Epithelial cell of prostate (primary cell): ENCODE results near the gene RERE.
A peak's percentile ranks its signal among the peaks of the same experiment; 100 is the strongest.

Source experiments
- DNase-seq: peaks from one replicate; pipeline ENCODE4 v3.0.0-alpha.2; 2011; ENCODE audit warnings: low read depth, low spot score
- H3K27ac ChIP-seq: fragments of 450-650 bp; 2 replicates; pipeline ENCODE4 v1.5.1; 2017; ENCODE audit warnings: mild to moderate bottlenecking

RERE gene

DNA sequence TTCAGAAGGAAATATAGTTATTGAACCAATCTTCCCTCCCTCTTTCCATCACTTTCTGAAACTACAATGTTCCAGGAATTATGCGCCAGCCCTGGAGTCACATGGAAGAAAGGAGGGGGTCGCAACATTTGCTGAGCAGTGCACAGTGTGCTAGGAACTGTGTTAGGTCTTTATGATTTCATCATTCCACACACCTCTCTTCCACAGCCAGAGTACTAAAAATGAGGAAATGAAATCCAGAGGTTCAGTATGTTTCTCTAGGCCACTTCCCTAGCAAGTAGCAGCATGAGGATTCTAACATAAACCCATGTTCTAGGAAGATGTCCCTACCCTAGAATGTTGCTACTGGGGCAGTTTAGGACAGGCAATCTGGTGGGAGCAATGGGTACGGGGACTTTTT is 341.4 kb downstream of the RERE start:
- no peak overlapping the region for H3K27ac ChIP-seq
- DNase-seq, result no peak

DNA sequence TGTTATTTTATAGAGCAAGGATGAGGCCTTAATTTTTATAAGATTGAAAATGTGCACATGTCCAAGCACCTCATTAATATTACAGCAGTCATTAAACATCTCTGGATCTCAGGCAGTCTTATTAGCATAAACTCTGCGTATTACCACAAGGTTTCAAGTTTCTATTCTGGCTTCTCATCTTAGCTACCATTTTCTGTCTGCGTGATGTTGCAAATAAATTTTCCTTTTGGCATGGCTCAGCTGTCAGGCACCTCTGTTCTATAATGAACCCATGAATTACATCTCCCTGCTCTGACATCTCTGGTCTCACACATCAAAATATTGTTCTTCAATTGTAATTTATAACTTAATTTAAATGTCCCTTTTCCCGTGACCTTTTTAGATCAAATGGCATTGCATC is 343.1 kb downstream of the RERE start:
- H3K27ac ChIP-seq, result no peak overlapping the region
- no peak for DNase-seq

DNA sequence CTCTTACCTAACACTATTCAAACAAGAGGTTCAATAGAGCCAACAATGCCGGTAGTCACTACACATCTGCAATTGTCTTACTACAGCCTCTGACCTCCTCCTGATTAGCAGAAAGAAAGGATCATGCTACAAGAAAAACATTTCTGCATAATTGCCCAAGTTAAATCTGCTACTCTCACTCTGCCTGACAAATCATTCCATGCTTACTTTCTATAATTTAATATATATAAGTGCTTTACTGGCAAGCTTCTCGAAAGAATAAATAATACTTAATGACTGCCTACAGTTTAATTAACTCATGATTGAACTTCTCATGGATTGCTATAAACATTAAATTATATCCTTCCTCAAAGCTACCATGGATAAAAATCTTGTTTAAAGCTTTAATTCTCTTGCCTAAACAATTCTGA is 343.5 kb downstream of the RERE start:
- no peak for DNase-seq
- H3K27ac ChIP-seq, result no peak overlapping the region

DNA sequence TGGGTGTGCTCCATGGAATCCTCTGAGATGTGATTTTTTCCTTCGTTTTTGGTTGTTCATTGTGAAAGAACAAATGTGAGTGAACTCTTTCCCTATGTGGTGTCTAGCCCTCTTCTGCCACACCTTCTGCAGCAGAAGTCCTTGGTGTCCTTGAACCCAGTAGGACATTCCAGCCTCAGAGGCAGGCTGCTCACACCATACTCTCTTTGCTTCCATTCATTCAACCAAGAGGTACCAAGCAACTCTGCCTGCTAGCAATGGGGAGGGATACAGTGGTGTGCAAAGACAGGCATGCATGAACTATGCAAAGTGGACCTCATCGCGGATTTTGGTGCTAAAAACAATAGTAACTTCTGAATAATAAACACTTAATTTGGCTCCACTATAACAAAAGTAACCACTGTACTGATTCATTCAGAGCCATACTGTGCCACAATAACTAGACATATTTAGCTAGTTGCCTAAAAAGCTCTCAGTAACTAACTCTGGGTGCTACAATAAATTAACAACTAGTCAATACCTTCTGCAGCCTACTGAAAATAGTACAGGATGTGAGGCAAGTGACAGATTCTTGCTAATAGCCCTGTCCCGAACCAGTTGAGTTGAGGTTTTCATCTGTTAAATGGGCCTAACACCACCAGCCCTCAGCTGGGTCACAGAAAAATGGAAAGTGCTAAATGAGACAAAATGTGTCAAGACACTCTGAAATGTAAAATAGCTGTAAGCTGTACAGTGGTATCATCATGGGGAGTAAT is 344.1 kb downstream of the RERE start:
- no peak overlapping the region for H3K27ac ChIP-seq
- no peak for DNase-seq

DNA sequence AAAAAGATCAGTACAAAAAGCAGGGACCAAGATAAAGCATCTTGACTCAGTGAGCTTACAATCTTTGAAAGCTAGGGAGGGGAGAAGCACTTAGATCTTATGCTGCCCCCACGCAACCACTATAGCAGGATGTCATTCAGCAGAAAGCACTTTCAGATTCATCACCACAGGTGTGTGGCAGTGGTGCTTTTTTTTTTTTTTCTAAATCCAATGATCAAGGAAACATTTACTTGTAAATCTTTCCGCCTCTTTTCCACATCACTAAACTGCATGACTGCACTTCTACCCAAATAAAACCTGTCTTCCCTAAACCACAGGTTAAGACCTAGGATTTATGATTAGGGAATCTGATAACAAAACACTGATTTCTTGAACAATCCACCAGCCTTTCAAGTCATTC is 344.8 kb downstream of the RERE start:
- DNase-seq, result no peak
- no peak overlapping the region for H3K27ac ChIP-seq

DNA sequence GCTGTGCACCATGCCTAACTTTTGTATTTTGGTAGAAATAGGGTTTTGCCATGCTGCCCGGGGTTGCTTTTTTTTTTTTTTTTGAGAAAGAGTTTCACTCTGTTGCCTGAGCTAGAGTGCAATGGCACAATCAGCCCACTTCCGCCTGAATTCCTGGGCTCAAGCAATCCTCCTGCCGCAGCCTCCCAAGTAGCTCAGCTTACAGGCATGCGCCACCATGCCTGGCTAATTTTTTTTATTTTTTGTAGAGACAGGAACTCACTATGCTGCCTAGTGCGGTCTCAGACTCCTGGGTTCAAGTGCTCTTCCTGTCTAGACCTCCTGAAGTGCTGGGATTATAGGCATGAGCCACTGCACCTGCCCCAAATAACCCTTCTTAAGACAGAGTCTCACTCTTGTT is 346.0 kb downstream of the RERE start:
- H3K27ac ChIP-seq, result no peak overlapping the region
- DNase-seq, result no peak

DNA sequence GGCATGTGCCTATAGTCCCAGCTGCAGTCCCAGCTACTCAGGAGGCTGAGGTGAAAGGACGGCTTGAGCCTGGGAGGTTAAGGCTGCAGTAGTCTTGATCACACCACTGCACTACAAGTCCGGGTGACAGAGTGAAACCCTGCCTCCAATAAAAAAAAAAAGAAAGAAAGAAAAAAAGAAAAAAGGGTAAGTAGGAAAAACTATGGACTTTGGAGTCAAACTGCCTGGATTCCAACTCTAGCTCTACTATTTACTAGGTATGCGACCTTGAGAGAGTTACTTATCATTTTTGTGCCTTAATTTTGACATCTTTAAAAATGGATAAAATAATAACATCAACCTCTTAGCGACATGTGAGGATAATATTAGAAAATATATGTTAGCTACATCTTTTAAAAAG is 348.7 kb downstream of the RERE start:
- no peak for DNase-seq
- H3K27ac ChIP-seq, result no peak overlapping the region

DNA sequence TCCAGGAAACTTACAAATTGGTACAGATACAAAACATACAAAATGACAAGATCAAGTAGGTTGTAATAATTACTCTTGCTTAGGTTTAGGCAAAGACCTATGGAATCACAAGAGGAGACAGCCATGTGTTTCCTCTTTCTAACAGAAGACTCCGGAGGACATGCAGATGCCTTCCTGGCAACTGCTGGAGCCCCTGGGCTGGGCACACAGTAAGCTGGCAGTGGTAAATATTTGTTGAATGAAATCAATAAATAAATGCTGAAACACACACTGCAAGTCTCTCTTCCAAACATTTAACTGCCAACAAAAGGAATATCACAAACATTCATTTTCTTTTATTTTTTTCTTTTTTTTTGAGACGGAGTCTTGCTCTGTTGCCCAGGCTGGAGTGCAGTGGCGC is 350.1 kb downstream of the RERE start:
- H3K27ac ChIP-seq, result no peak overlapping the region
- no peak for DNase-seq

DNA sequence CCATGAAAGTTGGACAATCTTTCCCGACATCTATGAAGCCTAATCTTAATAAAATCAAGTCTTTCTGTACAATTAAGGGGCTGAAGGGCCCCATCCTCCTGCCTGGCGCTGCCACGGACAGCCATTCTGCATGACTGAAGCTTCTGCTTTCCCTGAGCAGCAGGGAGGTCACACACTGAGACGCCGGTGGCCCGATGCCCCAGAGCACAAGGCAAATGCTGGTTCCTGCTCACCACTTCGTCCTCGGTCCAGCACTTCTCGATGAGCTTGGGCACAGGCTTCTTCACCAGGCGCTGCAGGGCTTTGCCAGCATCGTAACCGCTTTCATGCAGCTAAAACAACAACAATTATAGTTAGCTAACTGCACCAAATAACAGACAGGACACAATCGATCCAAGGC is 351.7 kb downstream of the RERE start:
- no peak overlapping the region for H3K27ac ChIP-seq

DNA sequence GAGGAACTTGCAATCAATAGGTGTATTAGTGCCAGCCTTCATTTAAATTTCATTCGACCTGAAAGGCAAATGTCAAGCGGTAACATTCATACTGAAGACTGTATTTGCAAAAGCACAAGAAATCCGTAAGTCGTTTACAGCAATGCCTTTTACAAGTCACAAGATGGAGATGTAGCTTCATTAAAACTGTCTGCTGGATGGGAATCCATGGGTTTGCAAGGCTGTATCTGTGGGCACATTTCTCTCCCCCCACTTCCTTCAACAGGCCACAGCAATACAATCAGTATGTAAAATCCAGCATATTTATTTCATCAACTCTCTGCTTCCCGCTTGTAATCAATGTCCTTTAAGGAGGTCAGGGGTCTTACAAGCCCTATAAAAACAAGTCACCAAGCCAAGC is 352.4 kb downstream of the RERE start:
- no peak overlapping the region for H3K27ac ChIP-seq
- DNase-seq, result no peak

More for the DNA sequence above, 351.7 kb downstream of the RERE start:
- no peak for DNase-seq

DNA sequence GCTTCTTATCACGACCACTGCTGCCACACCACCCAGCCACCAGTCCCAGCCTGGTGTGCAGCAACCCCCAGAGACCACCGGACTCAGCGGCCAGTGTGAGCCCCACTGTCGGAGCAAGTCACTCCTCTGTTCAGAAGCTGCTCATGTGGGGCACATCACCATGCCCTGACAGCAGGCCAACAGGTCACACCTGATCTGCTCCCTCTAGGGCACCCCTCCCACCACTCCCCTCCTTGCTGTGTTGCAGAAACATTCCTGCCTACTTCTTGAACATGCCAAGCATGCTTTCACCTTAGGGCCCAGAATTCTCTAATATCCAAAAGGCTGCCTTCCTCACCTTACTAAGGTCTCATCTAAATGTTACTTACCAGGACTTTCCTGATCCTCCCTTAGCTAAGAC is 353.1 kb downstream of the RERE start:
- H3K27ac ChIP-seq, result no peak overlapping the region

DNA sequence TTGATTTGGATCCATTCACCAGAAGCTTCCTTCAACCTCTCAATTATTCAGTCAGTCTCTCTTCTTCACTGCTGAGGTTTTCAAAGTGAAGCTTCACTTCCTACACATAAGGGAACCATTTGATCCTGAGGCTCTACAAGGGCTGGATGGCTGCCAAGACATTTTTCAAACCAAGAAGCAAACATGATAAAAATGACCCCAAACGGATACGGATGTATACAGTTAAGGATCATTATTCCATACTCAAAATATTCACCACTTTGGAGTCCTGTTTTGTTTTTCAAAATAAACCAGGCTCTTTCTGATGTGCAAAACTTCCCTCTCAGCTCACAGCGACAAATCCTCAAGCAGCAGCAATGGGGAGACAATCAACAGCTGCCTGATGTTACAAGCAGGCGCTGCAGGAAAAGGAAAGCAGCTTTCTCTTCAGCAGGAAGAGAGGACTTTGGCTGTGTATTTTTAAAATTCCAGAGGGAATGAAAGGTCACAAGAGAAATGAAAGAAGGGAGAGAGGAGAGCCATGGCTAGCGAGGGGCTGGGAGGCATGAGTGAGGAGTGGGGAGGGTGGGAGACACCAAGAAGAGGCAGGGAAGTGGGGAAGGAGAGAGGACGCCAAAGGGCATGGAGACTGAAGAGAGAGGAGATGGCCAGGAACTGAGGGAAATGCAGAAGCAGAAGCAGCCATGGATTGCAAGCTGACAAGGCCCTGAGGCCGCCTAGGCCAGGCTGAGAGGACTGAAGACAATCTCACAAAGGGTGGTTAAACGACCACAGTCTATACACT is 354.1 kb downstream of the RERE start:
- DNase-seq, result no peak
- H3K27ac ChIP-seq, result no peak overlapping the region

More for the DNA sequence above, 353.1 kb downstream of the RERE start:
- DNase-seq, result no peak

DNA sequence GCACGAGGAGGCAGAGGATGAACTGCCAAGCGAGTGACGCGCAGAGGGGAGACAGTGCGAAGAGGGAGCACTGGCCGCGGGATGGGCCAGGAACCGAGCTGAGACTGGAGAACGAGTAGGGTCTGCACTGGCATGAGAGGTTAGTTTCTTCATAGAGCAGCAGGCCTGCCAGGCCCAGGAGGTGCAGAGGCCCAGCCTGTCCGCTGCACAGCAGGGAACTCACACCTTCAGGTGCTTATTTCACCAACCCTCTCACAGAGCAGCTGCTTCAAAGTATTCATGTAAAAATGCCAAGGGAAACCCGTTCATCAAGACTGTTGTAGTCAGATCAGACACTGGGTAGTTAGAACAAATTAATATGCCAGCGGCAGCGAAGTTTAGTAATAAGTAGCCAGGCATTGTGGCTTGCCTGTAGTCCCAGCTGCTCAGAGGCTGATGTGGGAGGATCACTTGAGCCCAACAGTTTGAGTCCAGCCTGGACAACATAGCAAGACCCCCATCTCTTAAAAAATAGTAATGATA is 355.0 kb downstream of the RERE start:
- no peak overlapping the region for H3K27ac ChIP-seq
- DNase-seq, result no peak

DNA sequence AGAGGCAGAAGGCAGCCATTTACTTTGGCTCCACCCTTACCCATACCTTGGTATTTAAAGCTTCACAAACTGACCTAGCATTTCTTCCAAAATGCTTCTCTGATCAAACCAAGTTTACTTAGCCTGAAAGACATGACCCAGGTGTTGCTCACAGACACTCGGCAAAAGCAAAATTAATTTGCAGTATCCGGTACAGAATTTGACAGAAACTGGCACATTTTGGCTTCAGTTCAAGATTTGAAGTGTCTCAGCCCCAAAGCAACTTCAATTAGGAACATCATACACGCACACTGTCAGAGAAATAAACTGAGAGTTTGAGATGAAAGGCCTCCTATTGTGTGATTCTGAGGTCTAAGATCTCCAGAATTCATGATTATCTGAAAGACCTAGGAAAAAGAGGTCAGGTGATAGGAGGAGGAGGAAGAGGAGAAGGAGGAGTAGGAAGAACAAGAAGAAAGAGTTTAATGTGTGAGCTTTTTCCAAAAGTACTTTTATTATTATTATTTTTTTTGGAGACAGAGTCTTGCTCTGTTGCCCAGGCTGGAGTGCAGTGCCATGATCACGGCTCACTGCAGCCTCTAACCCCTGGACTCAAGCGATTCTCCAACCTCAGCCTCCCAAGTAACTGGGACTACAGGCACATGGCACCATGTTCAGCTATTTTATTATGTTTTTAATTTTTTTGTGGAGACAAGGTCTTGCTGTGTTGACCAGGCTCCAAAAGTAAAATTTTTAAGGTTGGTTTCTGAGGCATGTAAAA is 355.9 kb downstream of the RERE start:
- DNase-seq, result no peak
- H3K27ac ChIP-seq, result no peak overlapping the region

DNA sequence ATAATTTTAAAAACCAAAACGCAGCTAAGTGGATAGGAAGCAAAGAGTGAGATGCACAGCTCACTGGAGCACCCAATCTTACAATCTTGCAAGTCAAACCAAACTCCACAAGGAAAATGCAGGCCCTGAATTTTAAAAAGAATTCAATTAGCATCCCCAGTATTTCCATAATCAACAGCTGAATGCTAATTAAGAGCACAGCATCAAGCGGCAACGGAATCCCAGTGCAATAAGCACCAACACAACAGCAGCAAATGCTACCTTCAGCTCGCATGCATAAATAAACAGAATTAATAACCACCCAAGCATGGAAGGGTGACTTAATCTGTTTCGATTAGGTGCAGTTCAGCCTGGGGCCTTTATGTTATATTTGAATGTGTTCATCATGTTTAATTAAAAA is 356.7 kb downstream of the RERE start:
- H3K27ac ChIP-seq, result no peak overlapping the region
- DNase-seq, result no peak

DNA sequence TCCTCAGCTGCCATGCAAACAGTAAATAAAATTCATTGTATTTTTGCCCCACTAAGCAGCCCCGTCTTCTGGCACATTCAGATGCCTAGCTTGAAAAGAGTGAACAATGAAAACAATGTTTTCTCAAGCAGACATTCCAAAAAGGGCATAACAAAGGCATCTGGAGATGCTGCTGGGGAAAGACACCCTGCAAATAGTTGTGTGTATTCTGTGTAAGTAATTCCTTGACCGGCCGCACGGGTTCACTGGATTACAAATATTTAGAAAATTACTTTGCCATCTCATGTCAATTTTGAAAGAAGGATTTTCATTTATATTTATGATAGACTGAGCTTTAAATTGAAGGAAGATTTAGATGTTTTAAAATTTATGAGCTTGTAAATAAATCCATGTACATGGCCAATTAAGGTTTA is 357.3 kb downstream of the RERE start:
- H3K27ac ChIP-seq, result no peak overlapping the region
- no peak for DNase-seq

DNA sequence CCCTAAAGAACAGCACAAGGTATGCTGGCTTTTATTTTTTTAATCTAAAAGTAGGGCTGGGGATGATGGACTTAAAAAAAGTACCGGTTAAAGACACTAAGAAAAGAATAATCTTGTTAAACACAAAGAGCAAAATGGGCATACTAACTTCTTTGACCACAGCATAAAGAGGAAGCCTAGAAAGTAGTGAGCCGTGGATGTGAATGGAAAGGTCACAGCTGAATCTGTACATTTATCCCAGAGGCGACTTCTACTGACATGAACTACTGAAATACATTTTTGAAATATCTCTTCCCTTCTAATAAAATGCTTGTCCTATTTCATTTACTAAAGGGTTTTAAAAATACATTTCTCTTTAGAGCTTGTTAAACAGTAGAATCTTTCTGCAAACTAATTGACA is 358.8 kb downstream of the RERE start:
- no peak for DNase-seq
- H3K27ac ChIP-seq, result no peak overlapping the region

DNA sequence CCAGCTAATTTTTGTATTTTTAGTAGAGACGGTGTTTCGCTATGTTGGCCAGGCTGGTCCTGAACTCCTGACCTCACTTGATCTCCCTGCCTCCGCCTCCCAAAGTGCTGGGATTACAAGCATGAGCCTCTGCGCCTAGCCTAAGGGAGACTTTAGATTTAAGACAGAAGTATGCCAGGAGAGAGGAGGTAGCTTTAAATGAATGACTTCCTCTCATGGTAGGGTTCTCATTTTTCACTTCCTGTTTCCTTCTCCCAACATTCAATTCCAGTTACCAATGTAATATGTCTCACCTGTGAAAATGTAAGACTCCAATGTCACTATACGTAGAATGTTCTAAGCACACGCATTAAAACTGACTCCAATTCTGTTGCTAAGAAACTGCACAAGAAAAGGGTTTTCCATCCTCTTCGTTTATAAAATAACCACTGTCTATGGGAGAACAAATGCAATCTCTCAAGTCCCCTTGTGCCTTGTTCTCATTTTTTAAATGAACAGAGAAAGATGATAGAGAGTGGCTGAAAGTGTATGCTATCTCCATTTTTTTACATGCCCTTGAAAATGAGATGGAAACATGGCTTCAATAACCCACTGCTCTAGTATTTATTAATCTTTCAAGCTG is 359.6 kb downstream of the RERE start:
- H3K27ac ChIP-seq, result no peak overlapping the region
- no peak for DNase-seq

DNA sequence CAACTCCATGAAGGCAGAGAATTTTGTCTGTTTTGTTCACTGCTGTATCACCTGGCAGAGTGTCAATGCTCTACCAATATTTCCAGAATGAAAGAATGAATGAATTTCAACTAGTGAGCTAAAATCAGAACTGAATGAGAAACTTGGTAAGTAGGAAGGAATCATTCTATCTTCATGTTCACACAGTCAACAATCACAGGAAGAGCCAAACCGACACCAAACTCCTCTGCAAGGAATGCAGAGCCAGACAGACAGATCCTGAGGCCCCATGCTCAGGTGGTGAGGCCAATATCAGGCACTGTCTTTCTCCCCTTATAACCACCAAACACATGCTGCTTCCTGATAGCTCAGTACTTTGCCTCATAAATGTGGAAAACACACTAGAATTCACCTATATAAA is 360.4 kb downstream of the RERE start:
- DNase-seq, result no peak
- peak overlapping the region; percentile 23 for H3K27ac ChIP-seq

DNA sequence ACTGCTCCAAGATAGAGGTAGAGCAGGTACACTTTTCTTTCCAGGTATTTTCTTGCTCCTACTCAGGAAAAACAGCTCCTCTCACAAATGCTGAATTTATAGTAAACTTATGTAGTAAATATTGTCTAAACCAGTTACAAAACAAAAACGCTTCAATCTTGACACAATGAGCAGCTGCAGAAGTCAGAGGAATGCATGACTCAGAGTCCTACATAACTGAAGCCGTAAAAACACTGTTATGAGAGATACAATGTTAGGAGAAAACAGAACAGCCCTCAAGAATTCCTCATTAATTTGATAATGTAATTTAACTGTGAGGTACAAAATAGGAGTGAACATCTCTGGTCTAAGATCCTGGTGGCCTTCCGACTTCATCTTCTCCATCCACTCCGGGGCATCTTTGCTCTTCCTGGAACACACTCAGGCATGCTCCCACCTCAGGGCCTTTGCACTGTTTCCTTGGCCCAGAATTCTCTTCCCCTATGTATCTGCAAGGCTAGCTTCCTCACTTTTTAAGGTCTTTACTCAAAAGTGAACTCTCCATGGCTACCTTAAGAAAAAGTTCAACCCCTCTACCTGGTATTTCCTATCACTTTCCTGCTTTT is 361.0 kb downstream of the RERE start:
- H3K27ac ChIP-seq, result peak overlapping the region; percentile 23

More for the DNA sequence above, 361.0 kb downstream of the RERE start:
- DNase-seq, result no peak
